ENCODE data around the gene P2RY2.

- no peak for TF ChIP-seq ZBTB11 (CRISPR knock-in tag; IDR thresholded peaks at IDR 0.05)
- TF ChIP-seq CTCF (IDR thresholded peaks at IDR 0.05 in 2 of 3, conservative IDR thresholded peaks at IDR 0.05 in 1 of 3; ENCODE audit: insufficient read depth in 2 of 3, low read depth in 1 of 3, low read length in 3 of 3), result no peak
- TF ChIP-seq TEAD2 (tag; IDR thresholded peaks at IDR 0.05), result no peak
- TF ChIP-seq ETV1 (tag; conservative IDR thresholded peaks at IDR 0.05; ENCODE audit: low read depth), result no peak
These were observed at the start of gene P2RY2 for GRCh38 chr11:73218106-73218829.

All from K562 (cell line).